SK-N-MC (cell line): ENCODE results near the gene MYF5.

Source experiments
- EZH2 ChIP-seq: fragments of 200-600 bp; sonication (generic); IDR thresholded peaks from one replicate; pipeline ENCODE4 v1.6.1; 2017; ENCODE audit warnings: antibody characterized with exemption
- POLR2AphosphoS5 ChIP-seq: IDR thresholded peaks from 2 replicates; pipeline ENCODE4 v1.6.1; 2012; ENCODE audit warnings: mild to moderate bottlenecking, low read depth, low read length, borderline replicate concordance

GRCh38 chr12:80766210-80766609, 49.5 kb downstream of the MYF5 start:
- TF ChIP-seq POLR2AphosphoS5 (no peak), EZH2 (no peak)
